Measurements from ENCODE around the gene PHTF2.
"Not testable (repeated sequence)": the region's sequence is repeated elsewhere in the genome, so short reads cannot be mapped to it uniquely, and the experiment has no call there.

Gene PHTF2

GRCh38 chr7:77831953-77832352 is 33.4 kb downstream of the PHTF2 start:
- DNase-seq: no peak

- DNase-seq: no peak
These were observed 34.6 kb downstream of the PHTF2 start for GRCh38 chr7:77833136-77833535.

- not testable (repeated sequence) for DNase-seq
These were observed 37.9 kb downstream of the PHTF2 start for GRCh38 chr7:77836425-77836824.

GRCh38 chr7:77837275-77837674 is 38.7 kb downstream of the PHTF2 start:
- DNase-seq: no peak

- no peak for DNase-seq
These were observed 39.4 kb downstream of the PHTF2 start for GRCh38 chr7:77837966-77838365.

- DNase-seq: no peak
These were observed 40.4 kb downstream of the PHTF2 start for GRCh38 chr7:77838929-77839491.

GRCh38 chr7:77839919-77840318 is 41.3 kb downstream of the PHTF2 start:
- DNase-seq: no peak

- DNase-seq: no peak
These were observed 44.6 kb downstream of the PHTF2 start for GRCh38 chr7:77843194-77843593.

GRCh38 chr7:77846317-77847092 is 47.9 kb downstream of the PHTF2 start:
- DNase-seq: no peak

- no peak for DNase-seq
These were observed 57.0 kb downstream of the PHTF2 start for GRCh38 chr7:77855371-77856083.

- DNase-seq: no peak
These were observed 59.7 kb downstream of the PHTF2 start for GRCh38 chr7:77858278-77858677.

GRCh38 chr7:77859343-77859742 is 60.8 kb downstream of the PHTF2 start:
- DNase-seq: no peak

- DNase-seq: no peak
These were observed 64.1 kb downstream of the PHTF2 start for GRCh38 chr7:77862691-77863090.

- no peak for DNase-seq
These were observed 65.3 kb downstream of the PHTF2 start for GRCh38 chr7:77863860-77864259.

GRCh38 chr7:77866370-77866769 is 67.8 kb downstream of the PHTF2 start:
- DNase-seq: no peak

- no peak for DNase-seq
These were observed 68.4 kb downstream of the PHTF2 start for GRCh38 chr7:77866786-77867536.

GRCh38 chr7:77867537-77867865 is 68.9 kb downstream of the PHTF2 start:
- no peak for DNase-seq

GRCh38 chr7:77872256-77872655 is 73.7 kb downstream of the PHTF2 start:
- not testable (repeated sequence) for DNase-seq

GRCh38 chr7:77873416-77874327 is 75.1 kb downstream of the PHTF2 start:
- DNase-seq: not testable (repeated sequence)

- DNase-seq: no peak
These were observed 79.2 kb downstream of the PHTF2 start for GRCh38 chr7:77877791-77878190.

GRCh38 chr7:77878500-77878899 is 79.9 kb downstream of the PHTF2 start:
- no peak for DNase-seq

- DNase-seq: no peak
These were observed 80.7 kb downstream of the PHTF2 start for GRCh38 chr7:77879272-77879671.
